ENCODE results near the gene DNM3.

GRCh38 chr1:172450524-172450885, 609.2 kb downstream of the DNM3 start:
- TF ChIP-seq RBBP5 (IDR thresholded peaks at IDR 0.05; ENCODE audit: borderline replicate concordance, low read depth, low read length) (no peak), POLR2A (IDR thresholded peaks at IDR 0.05; ENCODE audit: control extremely low read depth in 1 of 2, low read depth in 2 of 2, low read length in 2 of 2) (no peak), RXRA (IDR thresholded peaks at IDR 0.05; ENCODE audit: insufficient read depth, low read depth, low read length) (no peak), FOSL1 (IDR thresholded peaks at IDR 0.05; ENCODE audit: insufficient read depth, low read depth, low read length) (no peak), TEAD4 (IDR thresholded peaks at IDR 0.05; ENCODE audit: low read depth, low read length) (no peak), EGR1 (IDR thresholded peaks at IDR 0.05; ENCODE audit: borderline replicate concordance, low read depth, low read length) (no peak), YY1 (IDR thresholded peaks at IDR 0.05; ENCODE audit: low read depth, low read length) (no peak), KDM1A (IDR thresholded peaks at IDR 0.05; ENCODE audit: borderline replicate concordance, low read length) (no peak)
- TF ChIP-seq, protein P1, sequence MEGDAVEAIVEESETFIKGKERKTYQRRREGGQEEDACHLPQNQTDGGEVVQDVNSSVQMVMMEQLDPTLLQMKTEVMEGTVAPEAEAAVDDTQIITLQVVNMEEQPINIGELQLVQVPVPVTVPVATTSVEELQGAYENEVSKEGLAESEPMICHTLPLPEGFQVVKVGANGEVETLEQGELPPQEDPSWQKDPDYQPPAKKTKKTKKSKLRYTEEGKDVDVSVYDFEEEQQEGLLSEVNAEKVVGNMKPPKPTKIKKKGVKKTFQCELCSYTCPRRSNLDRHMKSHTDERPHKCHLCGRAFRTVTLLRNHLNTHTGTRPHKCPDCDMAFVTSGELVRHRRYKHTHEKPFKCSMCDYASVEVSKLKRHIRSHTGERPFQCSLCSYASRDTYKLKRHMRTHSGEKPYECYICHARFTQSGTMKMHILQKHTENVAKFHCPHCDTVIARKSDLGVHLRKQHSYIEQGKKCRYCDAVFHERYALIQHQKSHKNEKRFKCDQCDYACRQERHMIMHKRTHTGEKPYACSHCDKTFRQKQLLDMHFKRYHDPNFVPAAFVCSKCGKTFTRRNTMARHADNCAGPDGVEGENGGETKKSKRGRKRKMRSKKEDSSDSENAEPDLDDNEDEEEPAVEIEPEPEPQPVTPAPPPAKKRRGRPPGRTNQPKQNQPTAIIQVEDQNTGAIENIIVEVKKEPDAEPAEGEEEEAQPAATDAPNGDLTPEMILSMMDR (IDR thresholded peaks at IDR 0.05; ENCODE audit: control extremely low read depth in 1 of 3, insufficient read depth in 1 of 3, low read depth in 1 of 3, low read length in 3 of 3): no peak

Data from H1 (cell line).